CD4-positive, CD25-positive, alpha-beta regulatory T cell (primary cell): ENCODE measurements around the gene IRGC. TPM values are rescaled to one million over a fixed set of nuclear protein-coding genes. Genes with fewer than 3 reads are reported as not detected.

Experiments
- ATAC-seq, 2 donors: fragments of 150-1000 bp; cut with Tn5 transposase; one replicate each; pipeline ENCODE4 v1.10.0; 2021; ENCODE audit warnings: low read depth in 2 of 2, moderate number of reproducible peaks in 2 of 2, moderate library complexity in 1 of 2
- DNase-seq, 3 donors: peaks; one replicate each; pipeline versions ENCODE4 v3.0.0 to v3.0.0-alpha.2; 2012 to 2022; ENCODE audit warnings: mixed read lengths in 1 of 3
- H3K27ac ChIP-seq: one replicate; pipeline ENCODE4 v1.7.0; 2013; ENCODE audit warnings: mild to moderate bottlenecking, low read length; ENCODE audit not compliant: insufficient read depth, poor library complexity, severe bottlenecking
- H3K27me3 ChIP-seq: one replicate; pipeline ENCODE4 v1.7.0; 2013; ENCODE audit warnings: low read length; ENCODE audit not compliant: control insufficient read depth, insufficient read depth
- H3K36me3 ChIP-seq: one replicate; pipeline ENCODE4 v1.7.0; 2013; ENCODE audit warnings: mild to moderate bottlenecking, low read length, moderate library complexity; ENCODE audit not compliant: control insufficient read depth, insufficient read depth
- H3K4me1 ChIP-seq: 2 replicates; pipeline ENCODE4 v1.7.0; 2013; ENCODE audit warnings: mild to moderate bottlenecking, low read length; ENCODE audit not compliant: insufficient read depth, control insufficient read depth, poor library complexity, severe bottlenecking
- H3K4me3 ChIP-seq: one replicate; pipeline ENCODE4 v1.7.0; 2013; ENCODE audit warnings: low read depth, mild to moderate bottlenecking, low read length, moderate library complexity
- H3K9me3 ChIP-seq, 2 experiments: 1 replicate in 1 of 2; 2 replicates in 1 of 2; pipeline ENCODE4 v1.7.0; 2013; ENCODE audit warnings: low read length in 2 of 2, mild to moderate bottlenecking in 1 of 2, moderate library complexity in 1 of 2; ENCODE audit not compliant: control insufficient read depth in 2 of 2
- H3K27ac Mint-ChIP-seq, 3 donors: one replicate each; pipeline ENCODE4 v1.8.0; 2020 to 2022; ENCODE audit warnings: mild to moderate bottlenecking in 3 of 3, mixed read lengths in 3 of 3, moderate library complexity in 2 of 3
- H3K27me3 Mint-ChIP-seq: one replicate; pipeline ENCODE4 v1.8.0; 2022; ENCODE audit warnings: mild to moderate bottlenecking, mixed read lengths
- H3K36me3 Mint-ChIP-seq: one replicate; pipeline ENCODE4 v1.8.0; 2020; ENCODE audit warnings: mixed read lengths
- H3K4me1 Mint-ChIP-seq, 4 donors: one replicate each; pipeline ENCODE4 v1.8.0; 2020 to 2022; ENCODE audit warnings: mixed read lengths in 4 of 4, mild to moderate bottlenecking in 1 of 4
- H3K4me3 Mint-ChIP-seq, 4 donors: one replicate each; pipeline ENCODE4 v1.8.0; 2020 to 2022; ENCODE audit warnings: mild to moderate bottlenecking in 4 of 4, mixed read lengths in 4 of 4, moderate library complexity in 3 of 4
- H3K9me3 Mint-ChIP-seq, 7 donors: one replicate each; pipeline ENCODE4 v1.8.0; 2020 to 2022; ENCODE audit warnings: mixed read lengths in 7 of 7, mild to moderate bottlenecking in 3 of 7, moderate library complexity in 2 of 7
- polyA plus RNA-seq, 4 donors: library from polyadenylated mRNA; unstranded; fragments of 300-500 nt; fragmentation: Illumina TruSeq; gene quantifications; one replicate each; pipeline ENCODE4 v1.2.3, GENCODE V29; 2021
- total RNA-seq: library from RNA; stranded (reverse); gene quantifications from one replicate; pipeline ENCODE4 v1.2.3, GENCODE V29; 2022

The IRGC gene
- total and polyA plus RNA-seq, 5 donors from 2014 or later, result not detected

DNA sequence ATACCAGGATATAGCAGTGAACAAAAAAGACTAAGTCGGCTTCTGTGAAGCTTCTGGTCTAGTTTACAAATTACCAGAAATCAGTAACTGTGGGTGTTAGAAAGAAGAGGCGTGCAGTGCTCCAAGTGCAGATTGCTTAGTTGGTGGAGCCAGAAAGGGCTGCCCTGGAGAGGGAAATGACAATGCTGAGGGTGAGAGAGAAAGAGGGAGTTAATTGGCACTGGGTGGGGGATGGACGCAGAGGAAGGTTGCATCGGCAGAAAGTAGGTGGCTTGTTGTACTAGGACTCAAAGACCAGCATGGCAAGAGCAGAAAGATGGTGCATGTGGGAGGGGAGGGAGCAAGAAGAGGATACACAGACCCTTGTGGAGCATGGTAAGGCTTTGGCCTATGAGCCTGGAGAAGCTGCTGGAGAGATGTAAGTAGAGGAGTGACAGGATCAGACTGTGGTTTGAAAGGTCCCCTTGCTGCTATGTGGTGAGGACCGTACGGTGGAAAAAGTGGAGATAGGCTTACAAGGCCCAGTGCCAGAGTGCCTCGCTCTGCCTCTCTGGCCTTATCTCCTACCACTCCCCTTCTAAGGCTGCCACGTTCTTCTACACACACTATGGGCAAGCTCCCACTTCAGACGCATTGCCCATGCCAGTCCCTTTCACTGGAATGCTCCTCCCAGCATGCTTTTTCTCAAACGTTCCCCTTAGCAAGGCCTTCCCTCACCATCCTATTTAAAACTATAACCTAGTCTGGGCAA lies 25.4 kb downstream of the IRGC start:
- H3K4me3 Mint-ChIP-seq, result no peak overlapping the region
- no peaks in the 10 kb centered on the region for H3K27me3 Mint-ChIP-seq
- H3K27ac Mint-ChIP-seq, result peak overlapping the region; percentile 8 to 76 (median 72)
- ATAC-seq (no peak), DNase-seq (no peak)
- no peak overlapping the region for H3K27ac ChIP-seq
- H3K9me3 ChIP-seq, result no peaks in the 10 kb centered on the region
- H3K4me1 ChIP-seq, result no peaks in the 10 kb centered on the region
- peaks cover 81% of the 10 kb centered on the region for H3K36me3 ChIP-seq
- H3K36me3 Mint-ChIP-seq, result peaks cover 64% of the 10 kb centered on the region
- peaks cover 7 to 23% (median 15%) of the 10 kb centered on the region in 4 donors for H3K4me1 Mint-ChIP-seq
- no peaks in the 10 kb centered on the region for H3K27me3 ChIP-seq
- no peak overlapping the region for H3K4me3 ChIP-seq
- H3K9me3 Mint-ChIP-seq, result no peaks in the 10 kb centered on the region

DNA sequence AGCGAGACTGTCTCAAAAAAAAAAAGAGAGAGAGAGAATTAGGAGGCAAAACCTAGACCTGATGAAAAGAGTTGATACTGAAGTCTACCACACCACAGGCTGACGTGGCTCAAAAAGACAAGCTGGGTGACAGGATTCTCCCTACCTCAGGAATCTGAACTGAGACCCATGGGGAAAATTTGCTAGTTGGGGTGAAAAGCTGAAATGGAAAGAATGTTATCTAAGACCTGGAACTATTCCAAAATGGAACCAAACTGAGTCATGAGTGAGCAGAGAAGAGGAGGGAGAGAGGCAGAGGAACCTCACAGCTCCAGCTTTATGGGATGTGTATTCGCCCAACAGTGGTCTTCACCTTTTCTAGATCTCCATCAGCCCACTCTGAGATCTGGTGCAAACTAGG lies 27.2 kb downstream of the IRGC start:
- Histone ChIP-seq H3K36me3 (peaks cover 79% of the 10 kb centered on the region), H3K27ac (no peak overlapping the region), H3K4me3 (no peak overlapping the region), H3K4me1 (peaks cover 8% of the 10 kb centered on the region), H3K27me3 (no peaks in the 10 kb centered on the region), H3K9me3 (no peaks in the 10 kb centered on the region)
- Mint-ChIP-seq H3K4me1 (peaks cover 7 to 25% (median 20%) of the 10 kb centered on the region in 4 donors), H3K27me3 (no peaks in the 10 kb centered on the region), H3K36me3 (peaks cover 58% of the 10 kb centered on the region), H3K4me3 (no peak overlapping the region), H3K27ac (no peak overlapping the region), H3K9me3 (no peaks in the 10 kb centered on the region)
- ATAC-seq (no peak), DNase-seq (no peak)

DNA sequence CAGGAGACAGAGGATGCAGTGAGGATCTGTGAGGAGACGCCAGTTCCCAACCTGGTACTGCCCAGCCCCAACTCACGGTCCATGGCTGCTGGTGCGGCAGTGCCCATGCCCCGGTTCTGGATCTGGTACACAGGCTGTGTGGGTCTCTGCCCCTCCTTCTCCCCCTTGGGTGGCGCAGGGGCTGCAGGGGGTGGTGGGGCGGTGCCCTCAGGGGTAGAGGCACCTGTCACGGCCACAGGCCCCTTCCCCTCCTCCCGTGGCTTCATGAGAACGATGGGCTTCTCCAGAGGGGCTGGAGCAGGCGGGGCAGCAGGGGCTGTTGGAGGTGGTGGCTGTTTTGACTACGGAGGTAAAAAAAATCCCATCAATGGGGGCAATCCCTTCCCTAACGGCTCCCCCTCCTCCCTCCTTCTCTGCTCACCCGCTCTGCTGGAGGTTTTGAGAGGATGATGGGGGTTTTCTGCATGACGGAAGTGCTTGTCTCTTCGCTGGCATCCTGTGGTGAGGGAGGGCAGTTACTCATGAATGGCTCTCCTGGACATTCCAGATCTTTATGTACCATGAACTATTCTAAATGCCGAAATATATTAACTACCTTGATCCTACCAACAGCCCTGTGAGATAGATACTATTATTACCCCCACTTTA lies 31.8 kb downstream of the IRGC start:
- H3K27ac Mint-ChIP-seq, result peak overlapping the region; percentile 12 to 69 (median 62)
- DNase-seq (no peak), ATAC-seq (peak in 1 of 2 donors; percentile 15)
- Histone ChIP-seq H3K4me3 (no peak overlapping the region), H3K27ac (peak overlapping the region; percentile 42), H3K27me3 (no peaks in the 10 kb centered on the region), H3K36me3 (peaks cover 67% of the 10 kb centered on the region), H3K9me3 (no peaks in the 10 kb centered on the region), H3K4me1 (peaks cover 22% of the 10 kb centered on the region)
- H3K4me1 Mint-ChIP-seq, result peaks cover 7 to 45% (median 25%) of the 10 kb centered on the region in 4 donors
- no peaks in the 10 kb centered on the region for H3K27me3 Mint-ChIP-seq
- no peaks in the 10 kb centered on the region for H3K9me3 Mint-ChIP-seq
- H3K4me3 Mint-ChIP-seq, result peak overlapping the region in 2 of 4 donors; percentile 55 to 61
- peaks cover 48% of the 10 kb centered on the region for H3K36me3 Mint-ChIP-seq

DNA sequence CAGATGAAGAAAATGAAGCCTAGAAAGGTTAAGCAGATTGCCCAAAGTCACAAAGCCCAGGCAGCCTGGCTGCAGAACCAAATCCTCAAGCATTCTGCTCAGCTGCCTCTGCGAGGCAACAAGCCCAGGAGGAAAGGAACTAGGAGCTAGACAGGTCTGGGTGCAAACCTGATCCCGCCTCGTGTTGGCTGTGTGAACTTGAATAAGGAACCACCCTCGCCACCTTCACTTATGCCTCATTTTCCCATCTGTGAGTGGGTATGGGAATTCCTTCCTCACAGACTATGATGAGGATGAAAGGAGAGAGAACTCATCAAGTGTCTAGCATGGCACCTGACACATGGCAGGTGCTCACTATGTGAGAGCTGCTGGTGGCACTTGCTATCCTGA lies 32.3 kb downstream of the IRGC start:
- H3K9me3 Mint-ChIP-seq, result no peaks in the 10 kb centered on the region
- H3K27ac Mint-ChIP-seq, result peak overlapping the region; percentile 12 to 84 (median 62)
- peaks cover 61% of the 10 kb centered on the region for H3K36me3 ChIP-seq
- H3K36me3 Mint-ChIP-seq, result peaks cover 43% of the 10 kb centered on the region
- H3K27me3 Mint-ChIP-seq, result no peaks in the 10 kb centered on the region
- peak overlapping the region; percentile 34 for H3K27ac ChIP-seq
- peak overlapping the region in 2 of 4 donors; percentile 40 to 61 for H3K4me3 Mint-ChIP-seq
- H3K4me3 ChIP-seq, result no peak overlapping the region
- ATAC-seq (no peak), DNase-seq (no peak)
- H3K4me1 ChIP-seq, result peaks cover 27% of the 10 kb centered on the region
- H3K4me1 Mint-ChIP-seq, result peaks cover 10 to 50% (median 30%) of the 10 kb centered on the region in 4 donors
- H3K27me3 ChIP-seq, result no peaks in the 10 kb centered on the region
- no peaks in the 10 kb centered on the region for H3K9me3 ChIP-seq

- Histone ChIP-seq H3K27me3 (no peaks in the 10 kb centered on the region), H3K4me1 (peaks cover 32% of the 10 kb centered on the region), H3K4me3 (no peak overlapping the region), H3K9me3 (no peaks in the 10 kb centered on the region), H3K27ac (peak overlapping the region; percentile 34), H3K36me3 (peaks cover 58% of the 10 kb centered on the region)
- Mint-ChIP-seq H3K27ac (peak overlapping the region; percentile 5 to 84 (median 44)), H3K36me3 (peaks cover 42% of the 10 kb centered on the region), H3K9me3 (no peaks in the 10 kb centered on the region), H3K4me3 (peak overlapping the region in 1 of 4 donors; percentile 40), H3K4me1 (peaks cover 11 to 55% (median 30%) of the 10 kb centered on the region in 4 donors), H3K27me3 (no peaks in the 10 kb centered on the region)
- ATAC-seq, result no peak
- no peak for DNase-seq
Measured at GRCh38 chr19:43748685-43749084, 32.8 kb downstream of the IRGC start.

DNA sequence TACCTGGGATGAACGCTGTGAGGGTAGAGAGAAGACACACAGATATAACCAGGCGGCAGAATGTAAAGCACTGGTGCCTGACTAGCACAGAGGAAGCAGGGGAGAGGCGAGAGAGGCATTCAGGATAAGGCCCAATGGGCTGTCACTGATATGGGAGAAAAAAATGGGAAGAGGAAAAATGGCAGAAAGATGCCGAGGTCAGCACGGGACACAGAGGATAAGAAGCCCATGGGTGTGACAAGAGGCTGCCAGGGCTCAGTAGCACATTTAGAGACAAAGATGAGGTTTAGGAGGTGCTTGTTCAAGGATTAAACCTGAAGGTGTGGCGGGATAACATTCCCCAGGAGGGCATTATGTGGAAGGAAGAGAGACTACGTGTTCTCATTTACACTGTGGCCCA lies 33.3 kb downstream of the IRGC start:
- peak overlapping the region in 2 of 3 donors; percentile 5 to 44 for H3K27ac Mint-ChIP-seq

GRCh38 chr19:43749898-43750297 lies 34.0 kb downstream of the IRGC start:
- H3K4me1 ChIP-seq, result peaks cover 39% of the 10 kb centered on the region
- peaks cover 38% of the 10 kb centered on the region for H3K36me3 Mint-ChIP-seq
- H3K36me3 ChIP-seq, result peaks cover 52% of the 10 kb centered on the region

More for the DNA sequence above, 33.3 kb downstream of the IRGC start:
- Mint-ChIP-seq H3K4me1 (peaks cover 11 to 59% (median 33%) of the 10 kb centered on the region in 4 donors), H3K36me3 (peaks cover 38% of the 10 kb centered on the region), H3K27me3 (no peaks in the 10 kb centered on the region), H3K4me3 (no peak overlapping the region), H3K9me3 (no peaks in the 10 kb centered on the region)
- peaks cover 54% of the 10 kb centered on the region for H3K36me3 ChIP-seq
- H3K4me3 ChIP-seq, result no peak overlapping the region
- peaks cover 36% of the 10 kb centered on the region for H3K4me1 ChIP-seq
- no peaks in the 10 kb centered on the region for H3K9me3 ChIP-seq
- H3K27ac ChIP-seq, result no peak overlapping the region
- no peaks in the 10 kb centered on the region for H3K27me3 ChIP-seq
- DNase-seq (no peak), ATAC-seq (no peak)

More at GRCh38 chr19:43749898-43750297, 34.0 kb downstream of the IRGC start:
- no peak for ATAC-seq
- no peak for DNase-seq
- Mint-ChIP-seq H3K27ac (peak overlapping the region in 2 of 3 donors; percentile 43 to 49), H3K4me1 (peaks cover 11 to 65% (median 36%) of the 10 kb centered on the region in 4 donors), H3K4me3 (peak overlapping the region in 1 of 4 donors; percentile 0), H3K9me3 (no peaks in the 10 kb centered on the region), H3K27me3 (peaks cover 4% of the 10 kb centered on the region)
- no peaks in the 10 kb centered on the region for H3K9me3 ChIP-seq
- H3K27me3 ChIP-seq, result no peaks in the 10 kb centered on the region
- no peak overlapping the region for H3K27ac ChIP-seq
- no peak overlapping the region for H3K4me3 ChIP-seq
